DMS153 (cell line): ENCODE results near the gene ATP5F1D.

Experiments
- DNase-seq: peaks from one replicate; lab custom pipeline; 2025; lab: John Stamatoyannopoulos, UW

The ATP5F1D gene

GRCh38 chr19:1233115-1233667 lies 8.4 kb upstream of the ATP5F1D start:
- DNase-seq, result no peak

GRCh38 chr19:1234051-1234954 lies 7.2 kb upstream of the ATP5F1D start:
- DNase-seq, result no peak

- no peak for DNase-seq
Observed at GRCh38 chr19:1234955-1235380, 6.6 kb upstream of the ATP5F1D start.

- no peak for DNase-seq
Observed at GRCh38 chr19:1235625-1236538, 5.7 kb upstream of the ATP5F1D start.

GRCh38 chr19:1236576-1236975 lies 5.0 kb upstream of the ATP5F1D start:
- DNase-seq, result no peak

- no peak for DNase-seq
Observed at GRCh38 chr19:1237027-1237659, 4.4 kb upstream of the ATP5F1D start.

GRCh38 chr19:1237754-1238368 lies 3.7 kb upstream of the ATP5F1D start, which contains the start of gene CBARP:
CBARP (minus strand) TSS chr19:1238005; CDS start chr19:1236100, 1,905 bp downstream.
- DNase-seq, result no peak

- DNase-seq, result no peak
Observed at GRCh38 chr19:1238369-1239303, 2.9 kb upstream of the ATP5F1D start.

- DNase-seq, result no peak
Observed at GRCh38 chr19:1239420-1239795, 2.1 kb upstream of the ATP5F1D start.

- DNase-seq, result peak; percentile 53
Observed at GRCh38 chr19:1239796-1240737, 1.5 kb upstream of the ATP5F1D start.

GRCh38 chr19:1240925-1241324 lies 626 bp upstream of the ATP5F1D start:
- DNase-seq, result no peak

GRCh38 chr19:1243768-1244692 lies 2.5 kb downstream of the ATP5F1D start:
- DNase-seq, result peak; percentile 32

GRCh38 chr19:1244693-1245451 lies 3.3 kb downstream of the ATP5F1D start:
- DNase-seq, result no peak

GRCh38 chr19:1245494-1246264 lies 4.1 kb downstream of the ATP5F1D start:
- DNase-seq, result no peak

GRCh38 chr19:1246265-1247087 lies 4.9 kb downstream of the ATP5F1D start:
- peak; percentile 15 for DNase-seq

GRCh38 chr19:1247748-1248138 lies 6.2 kb downstream of the ATP5F1D start:
- DNase-seq, result no peak
